SK-N-SH (cell line): ENCODE results near the gene IRX2.

Source experiments
- CTCF ChIP-seq: fragments of 200-600 bp; sonication (generic); IDR thresholded peaks from 2 replicates; pipeline ENCODE4 v1.6.1; 2017; ENCODE audit warnings: antibody characterized with exemption, mild to moderate bottlenecking, moderate library complexity
- GATA2 ChIP-seq: sonication (generic); formaldehyde crosslinking; IDR thresholded peaks from 2 replicates; pipeline ENCODE4 v1.5.0; 2020; ENCODE audit warnings: mild to moderate bottlenecking, missing genetic modification reagents
- MAX ChIP-seq: IDR thresholded peaks from 2 replicates; pipeline ENCODE4 v1.4.0; 2012; ENCODE audit warnings: low read depth
- YY1 ChIP-seq: IDR thresholded peaks from 2 replicates; pipeline ENCODE4 v1.4.0; 2012; ENCODE audit warnings: low read depth, mild to moderate bottlenecking

GRCh38 chr5:2732004-2732403, 19.5 kb downstream of the IRX2 start:
- TF ChIP-seq MAX (no peak), YY1 (no peak), GATA2 (CRISPR knock-in tag) (no peak), CTCF (no peak)
